B cell (primary cell): Measurements from ENCODE around the gene MAN2A1. TPM values are rescaled to one million over a fixed set of nuclear protein-coding genes. Genes with fewer than 3 reads are reported as not detected.

Source experiments
- ATAC-seq: fragments of 200-7000 bp; cut with Tn5 transposase; one replicate; pipeline ENCODE4 v1.10.0; 2021; ENCODE audit warnings: low read depth, mild to moderate bottlenecking, moderate number of reproducible peaks, moderate library complexity
- CTCF ChIA-PET: fragments of 350-600 bp; sonication (Branson Sonifier 250); formaldehyde crosslinking; loops from one replicate; lab custom pipeline; 2021; ENCODE audit warnings: antibody characterized with exemption, inconsistent platforms; lab: Charles Lee
- POLR2A ChIA-PET: fragments of 350-600 bp; sonication (Branson Sonifier 250); formaldehyde crosslinking; loops from one replicate; lab custom pipeline; 2021; ENCODE audit warnings: antibody characterized with exemption; lab: Charles Lee
- DNase-seq: peaks from one replicate; pipeline ENCODE4 v3.0.0; 2013
- H2AFZ ChIP-seq: 2 replicates; pipeline ENCODE4 v1.6.1; 2012; ENCODE audit warnings: mild to moderate bottlenecking, low read depth, low read length; ENCODE audit not compliant: insufficient read depth, poor library complexity, severe bottlenecking
- H3K27ac ChIP-seq, 2 donors: 1 replicate in 1 of 2; 2 replicates in 1 of 2; pipeline ENCODE4 v1.5.1; 2012 to 2013; ENCODE audit warnings: low read length in 2 of 2, mild to moderate bottlenecking in 2 of 2, moderate library complexity in 1 of 2
- H3K27me3 ChIP-seq, 4 experiments: fragments of 200-600 bp in 1 of 4; sonication (generic) in 1 of 4; replicated peaks in 1 of 4; 1 replicate in 2 of 4; 2 replicates in 2 of 4; pipeline versions ENCODE4 v1.6.1 to v1.7.0; 2013 to 2016; ENCODE audit warnings: low read length in 3 of 4, mild to moderate bottlenecking in 2 of 4, mixed read lengths in 1 of 4, moderate library complexity in 1 of 4; ENCODE audit not compliant: insufficient read depth in 4 of 4, control insufficient read depth in 3 of 4; ENCODE audit errors: control extremely low read depth in 1 of 4
- H3K36me3 ChIP-seq, 2 experiments: replicated peaks in 1 of 2; 1 replicate in 1 of 2; 2 replicates in 1 of 2; pipeline versions ENCODE4 v1.6.1 to v1.7.1; 2013; ENCODE audit warnings: low read length in 1 of 2; ENCODE audit not compliant: insufficient read depth in 2 of 2, control insufficient read depth in 1 of 2; ENCODE audit errors: control extremely low read depth in 1 of 2, extremely low read depth in 1 of 2
- H3K4me1 ChIP-seq, 2 donors: fragments of 200-600 bp in 1 of 2; sonication (generic) in 1 of 2; 1 replicate in 1 of 2; 2 replicates in 1 of 2; pipeline versions ENCODE4 v1.5.1 to v1.6.1; 2013 to 2017; ENCODE audit warnings: low read length in 2 of 2; ENCODE audit not compliant: control insufficient read depth in 2 of 2, insufficient read depth in 2 of 2
- H3K4me2 ChIP-seq: replicated peaks from 2 replicates; pipeline ENCODE3; 2012; ENCODE audit warnings: mild to moderate bottlenecking, low read depth, low read length; ENCODE audit not compliant: poor library complexity, severe bottlenecking
- H3K4me3 ChIP-seq, 5 experiments: fragments of 200-600 bp in 1 of 5; sonication (generic) in 1 of 5; 1 replicate in 3 of 5; 2 replicates in 2 of 5; pipeline versions ENCODE4 v1.5.1 to v1.7.0; 2011 to 2016; ENCODE audit warnings: low read length in 4 of 5, mild to moderate bottlenecking in 4 of 5, low read depth in 2 of 5, control low read depth in 1 of 5, moderate library complexity in 1 of 5; ENCODE audit not compliant: insufficient read depth in 1 of 5; ENCODE audit errors: control extremely low read depth in 1 of 5, extremely low read depth in 1 of 5
- H3K79me2 ChIP-seq: fragments of 200-600 bp; sonication (generic); one replicate; pipeline ENCODE4 v1.6.0; 2016; ENCODE audit warnings: low read length; ENCODE audit not compliant: control insufficient read depth, insufficient read depth
- H3K9ac ChIP-seq: fragments of 200-600 bp; sonication (generic); 2 replicates; pipeline ENCODE4 v1.6.1; 2017; ENCODE audit warnings: mild to moderate bottlenecking, low read length, moderate library complexity
- H3K9me3 ChIP-seq, 3 donors: one replicate each; pipeline versions ENCODE4 v1.6.1 to v1.7.1; 2013; ENCODE audit warnings: low read length in 2 of 3; ENCODE audit not compliant: control insufficient read depth in 2 of 3, insufficient read depth in 1 of 3; ENCODE audit errors: control extremely low read depth in 1 of 3
- H4K20me1 ChIP-seq: 2 replicates; pipeline ENCODE4 v1.6.0; 2012; ENCODE audit warnings: mild to moderate bottlenecking, low read length; ENCODE audit not compliant: insufficient read depth, control insufficient read depth, poor library complexity, severe bottlenecking
- H3K27ac Mint-ChIP-seq: one replicate; pipeline ENCODE4 v1.8.0; 2021; ENCODE audit warnings: mixed read lengths
- H3K27me3 Mint-ChIP-seq: one replicate; pipeline ENCODE4 v1.8.0; 2021; ENCODE audit warnings: mixed read lengths
- H3K4me1 Mint-ChIP-seq: one replicate; pipeline ENCODE4 v1.8.0; 2021; ENCODE audit warnings: mixed read lengths
- H3K4me3 Mint-ChIP-seq: one replicate; pipeline ENCODE4 v1.8.0; 2021; ENCODE audit warnings: mixed read lengths
- H3K9me3 Mint-ChIP-seq: one replicate; pipeline ENCODE4 v1.8.0; 2022; ENCODE audit warnings: mixed read lengths; ENCODE audit not compliant: insufficient read depth
- CTCF ChIP-seq: fragments of 200-600 bp; IDR thresholded peaks from one replicate; pipeline ENCODE4 v1.8.0; 2022; ENCODE audit warnings: antibody characterized with exemption, mild to moderate bottlenecking
- EZH2 ChIP-seq: IDR thresholded peaks from 2 replicates; pipeline ENCODE4 v1.6.1; 2012; ENCODE audit warnings: borderline replicate concordance, low read depth, mild to moderate bottlenecking, moderate library complexity, low read length; ENCODE audit not compliant: insufficient read depth, poor library complexity, severe bottlenecking
- WGBS: methylation state at CpG from one replicate; pipeline ENCODE4 v1.1.5; 2013; ENCODE audit warnings: missing lambda C conversion rate; ENCODE audit not compliant: insufficient coverage; 5-methylcytosine and 5-hydroxymethylcytosine counted together
- intact Hi-C: fragments of 100-400 bp; cut with micrococcal nuclease; formaldehyde crosslinking; loops from one replicate; pipeline ENCODE4 v1.10.0; 2022
- polyA plus RNA-seq: library from polyadenylated mRNA; depleted of rRNA; stranded (reverse); fragments of >200 nt; gene quantifications from 2 replicates; pipeline ENCODE4 v1.2.3, GENCODE V29; 2012
- total RNA-seq, 2 donors: library from RNA; stranded (reverse); fragments of 120-200 nt in 1 of 2; gene quantifications; 1 replicate in 1 of 2; 2 replicates in 1 of 2; pipeline versions ENCODE4 v1.2.3 to v1.2.4, GENCODE V29; 2013 to 2022

The MAN2A1 gene
- total and polyA plus RNA-seq, 2 donors (not counting 1 experiment from before 2014, with no cell fraction given): 12.7 to 55.0 TPM

- Histone ChIP-seq H3K27me3 (no peaks in the 10 kb centered on the region), H3K36me3 (peaks cover 16 to 43% of the 10 kb centered on the region in 2 experiments), H3K4me2 (no peak overlapping the region), H3K27ac (no peak overlapping the region), H3K9ac (no peak overlapping the region), H3K4me3 (no peak overlapping the region), H2AFZ (no peak overlapping the region), H3K9me3 (no peaks in the 10 kb centered on the region), H3K79me2 (no peaks in the 10 kb centered on the region), H4K20me1 (no peaks in the 10 kb centered on the region), H3K4me1 (no peaks in the 10 kb centered on the region)
- ChIA-PET CTCF (interaction anchor here (1.1 kb wide), 1 partner anchor 9 kb away, joined by 3 read pairs; no protein-coding TSS in a partner anchor), POLR2A (no interaction called here)
- H3K27me3 Mint-ChIP-seq: no peaks in the 10 kb centered on the region
- TF ChIP-seq EZH2: no peak
- peak; percentile 33 for TF ChIP-seq CTCF
- no peak overlapping the region for H3K27ac Mint-ChIP-seq
- H3K4me1 Mint-ChIP-seq: no peaks in the 10 kb centered on the region
- 100% methylated on average over 1 of the region's 4 CpGs for WGBS
- H3K4me3 Mint-ChIP-seq: no peak overlapping the region
- no peaks in the 10 kb centered on the region for H3K9me3 Mint-ChIP-seq
- DNase-seq: no peak
- intact Hi-C loops: loop anchor here (5.0 kb wide), 1 partner anchor 152 kb away; no protein-coding TSS in a partner anchor
- ATAC-seq: no peak
Measured at GRCh38 chr5:109844148-109844547, 154.4 kb downstream of the MAN2A1 start.

- H3K36me3 ChIP-seq: peaks cover 16 to 48% of the 10 kb centered on the region in 2 experiments
- H3K4me3 ChIP-seq: no peak overlapping the region
- no peak overlapping the region for H3K27ac ChIP-seq
- TF ChIP-seq CTCF (no peak), EZH2 (no peak)
- Mint-ChIP-seq H3K27me3 (no peaks in the 10 kb centered on the region), H3K4me1 (no peaks in the 10 kb centered on the region), H3K27ac (no peak overlapping the region), H3K9me3 (no peaks in the 10 kb centered on the region), H3K4me3 (no peak overlapping the region)
- intact Hi-C loops: loop anchor here (5.0 kb wide), 1 partner anchor 152 kb away; no protein-coding TSS in a partner anchor
- H3K9ac ChIP-seq: no peak overlapping the region
- H3K4me2 ChIP-seq: no peak overlapping the region
- no peak overlapping the region for H2AFZ ChIP-seq
- ChIA-PET POLR2A (no interaction called here), CTCF (interaction anchor here (1.1 kb wide), 1 partner anchor 8 kb away, joined by 3 read pairs; no protein-coding TSS in a partner anchor)
- no peaks in the 10 kb centered on the region for H4K20me1 ChIP-seq
- WGBS: 20% methylated on average over 1 of the region's 4 CpGs
- no peaks in the 10 kb centered on the region for H3K27me3 ChIP-seq
- no peaks in the 10 kb centered on the region for H3K79me2 ChIP-seq
- H3K9me3 ChIP-seq: no peaks in the 10 kb centered on the region
- DNase-seq (no peak), ATAC-seq (no peak)
- H3K4me1 ChIP-seq: no peaks in the 10 kb centered on the region
Measured at GRCh38 chr5:109844695-109845094, 155.0 kb downstream of the MAN2A1 start.
